DOHH2 (cell line): ENCODE measurements around the gene SLC16A10.

Experiments used
- CTCF ChIP-seq: fragments of 200-600 bp; sonication (generic); IDR thresholded peaks from one replicate; pipeline ENCODE4 v1.5.1; 2014; ENCODE audit warnings: antibody characterized with exemption, mild to moderate bottlenecking, low read depth, low read length; ENCODE audit not compliant: poor library complexity, severe bottlenecking
- EZH2phosphoT487 ChIP-seq: fragments of 200-600 bp; sonication (generic); IDR thresholded peaks from 2 replicates; pipeline ENCODE4 v1.6.1; 2017; ENCODE audit warnings: borderline replicate concordance, mild to moderate bottlenecking, antibody characterized with exemption, low read length, moderate library complexity, mixed read lengths

GRCh38 chr6:111263837-111264236, 176.5 kb downstream of the SLC16A10 start:
- TF ChIP-seq CTCF (no peak), EZH2phosphoT487 (no peak)
